HepG2 (cell line): Measurements from ENCODE around the gene CDHR5. TPM values are rescaled to one million over a fixed set of nuclear protein-coding genes. Genes with fewer than 3 reads are reported as not detected.
A peak's percentile ranks its signal among the peaks of the same experiment; 100 is the strongest.

Experiments
- ATAC-seq: fragments of 200-7000 bp; cut with Tn5 transposase; 3 replicates; pipeline ENCODE4 v1.9.1; 2020; ENCODE audit warnings: mild to moderate bottlenecking, moderate library complexity
- BruUV-seq: library from RNA; stranded (reverse); fragments of 400-500 nt; replicated peaks from 2 replicates; lab custom pipeline; 2021; lab: Mats Ljungman, UMichigan
- CTCF ChIA-PET: fragments of 300-600 bp; formaldehyde crosslinking; extraction: SDS; loops from one replicate; lab custom pipeline; 2021; ENCODE audit warnings: low total read pairs, inconsistent platforms, low intra/inter-chr PET ratio; lab: Yijun Ruan, JAX
- POLR2A ChIA-PET: fragments of 350-600 bp; sonication (Branson Sonifier 250); formaldehyde crosslinking; loops from one replicate; lab custom pipeline; 2020; ENCODE audit warnings: antibody characterized with exemption, inconsistent platforms; lab: Yijun Ruan, JAX
- DNase-seq: peaks from one replicate; pipeline ENCODE4 v3.0.0-alpha.2; 2015; ENCODE audit warnings: low spot score
- FAIRE-seq: peaks from 3 replicates; lab custom pipeline; 2011; peaks lifted over from hg19 to GRCh38; lab: Jason Lieb, UNC
- H2AFZ ChIP-seq: one replicate; pipeline ENCODE4 v1.6.1; 2011; ENCODE audit warnings: low read length, inconsistent platforms
- H3K27ac ChIP-seq: fragments of 300-600 bp; 3 replicates; pipeline ENCODE4 v1.8.0; 2011; ENCODE audit warnings: mixed run types, mild to moderate bottlenecking, mixed read lengths, low read length, inconsistent platforms; ENCODE audit not compliant: insufficient read depth; ENCODE audit errors: extremely low read length
- H3K27me3 ChIP-seq, 2 experiments: fragments of 200-600 bp in 1 of 2; 2 replicates in 1 of 2; 3 replicates in 1 of 2; pipeline versions ENCODE4 v1.6.0 to v1.8.0; 2011; ENCODE audit warnings: low read length in 2 of 2, mild to moderate bottlenecking in 2 of 2, moderate library complexity in 2 of 2, inconsistent platforms in 1 of 2; ENCODE audit not compliant: insufficient read depth in 2 of 2, control insufficient read depth in 1 of 2
- H3K36me3 ChIP-seq, 2 experiments: fragments of 200-600 bp in 1 of 2; replicated peaks in 1 of 2; 2 replicates in 1 of 2; 3 replicates in 1 of 2; pipeline versions ENCODE4 v1.5.1 to v1.8.0; 2011; ENCODE audit warnings: low read length in 2 of 2, inconsistent platforms in 1 of 2; ENCODE audit not compliant: insufficient read depth in 2 of 2, control insufficient read depth in 1 of 2
- H3K4me1 ChIP-seq: 2 replicates; pipeline ENCODE4 v1.5.1; 2012; ENCODE audit warnings: low read length, inconsistent platforms; ENCODE audit not compliant: insufficient read depth
- H3K4me2 ChIP-seq: 2 replicates; pipeline ENCODE4 v1.6.0; 2011; ENCODE audit warnings: low read depth, low read length, inconsistent platforms
- H3K4me3 ChIP-seq, 3 experiments: fragments of 200-600 bp in 1 of 3; sonication (generic), shearing (Covaris generic) in 1 of 3; replicated peaks in 1 of 3; 2 replicates each; pipeline ENCODE4 v1.5.1; 2011 to 2016; ENCODE audit warnings: low read length in 3 of 3, inconsistent platforms in 2 of 3, low read depth in 2 of 3, mild to moderate bottlenecking in 2 of 3, control low read depth in 1 of 3, mixed read lengths in 1 of 3; ENCODE audit not compliant: insufficient read depth in 1 of 3
- H3K79me2 ChIP-seq: one replicate; pipeline ENCODE4 v1.6.1; 2011; ENCODE audit warnings: low read length, inconsistent platforms; ENCODE audit not compliant: insufficient read depth
- H3K9ac ChIP-seq: 2 replicates; pipeline ENCODE4 v1.6.0; 2011; ENCODE audit warnings: mild to moderate bottlenecking, low read depth, low read length, inconsistent platforms; ENCODE audit not compliant: insufficient read depth
- H3K9me3 ChIP-seq: 2 replicates; pipeline ENCODE4 v1.5.1; 2012; ENCODE audit warnings: mild to moderate bottlenecking, low read length
- H4K20me1 ChIP-seq: 2 replicates; pipeline ENCODE4 v1.6.0; 2011; ENCODE audit warnings: inconsistent platforms, mild to moderate bottlenecking, low read length, moderate library complexity; ENCODE audit not compliant: insufficient read depth
- AGO2 ChIP-seq: fragments of 200-400 bp; formaldehyde crosslinking; optimal IDR thresholded peaks from 2 replicates; pipeline ENCODE3; 2017; ENCODE audit warnings: mild to moderate bottlenecking, low read depth, low read length, moderate library complexity
- AKAP8 ChIP-seq: sonication (generic); formaldehyde crosslinking; IDR thresholded peaks from 2 replicates; pipeline ENCODE4 v1.5.1; 2020; ENCODE audit warnings: mild to moderate bottlenecking, missing genetic modification reagents
- KLF13 ChIP-seq: sonication (generic); formaldehyde crosslinking; IDR thresholded peaks from 2 replicates; pipeline ENCODE4 v1.4.0; 2020; ENCODE audit warnings: mild to moderate bottlenecking, missing genetic modification reagents
- PCBP1 ChIP-seq: fragments of 200-400 bp; formaldehyde crosslinking; IDR thresholded peaks from 2 replicates; pipeline ENCODE4 v1.6.1; 2017; ENCODE audit warnings: mild to moderate bottlenecking, low read depth, low read length, borderline replicate concordance
- SIX1 ChIP-seq: sonication (generic); formaldehyde crosslinking; IDR thresholded peaks from 2 replicates; pipeline ENCODE4 v1.4.0; 2020; ENCODE audit warnings: missing genetic modification reagents, borderline replicate concordance
- SIX4 ChIP-seq: sonication (generic); formaldehyde crosslinking; IDR thresholded peaks from 2 replicates; pipeline ENCODE4 v1.4.0; 2020; ENCODE audit warnings: missing genetic modification reagents
- SNAI1 ChIP-seq: sonication (generic); formaldehyde crosslinking; IDR thresholded peaks from 2 replicates; pipeline ENCODE4 v1.5.0; 2020; ENCODE audit warnings: mild to moderate bottlenecking, missing genetic modification reagents, borderline replicate concordance
- WGBS: methylation state at CpG from one replicate; pipeline ENCODE4 v1.1.6; 2017; ENCODE audit warnings: low lambda C conversion rate; 5-methylcytosine and 5-hydroxymethylcytosine counted together
- in situ Hi-C: cut with HindIII; loops from 2 replicates; pipeline ENCODE4 v1.10.0; 2017; ENCODE audit warnings: low pct_unique_long_range_greater_than_20kb; ENCODE audit not compliant: extremely low pct_ligation_motif_present
- intact Hi-C: fragments of 100-400 bp; cut with micrococcal nuclease; formaldehyde crosslinking; loops from one replicate; pipeline ENCODE4 v1.10.0; 2022; ENCODE audit not compliant: unreplicated experiment
- polyA plus RNA-seq, 8 experiments: library from polyadenylated mRNA; depleted of rRNA in 3 of 8; stranded (reverse) in 7 of 8; unstranded in 1 of 8; fragments of >200 nt; fragmentation: Illumina TruSeq in 4 of 8; extraction: Trizol in 4 of 8; gene quantifications; 2 replicates each; pipeline versions ENCODE4 v1.2.1 to v1.2.3, GENCODE V29; 2011 to 2016; ENCODE audit warnings: low read depth in 4 of 8, missing spikeins in 1 of 8, mixed read lengths in 1 of 8; ENCODE audit not compliant: insufficient read depth in 1 of 8
- total RNA-seq, 5 experiments: library from RNA; depleted of rRNA; stranded (reverse); fragments of >200 nt; fragmentation: Illumina TruSeq; extraction: Trizol; gene quantifications; 2 replicates each; pipeline ENCODE4 v1.2.3, GENCODE V29; 2016; ENCODE audit warnings: low read depth in 1 of 5
- TF ChIP-seq, protein P1 (sequence below): IDR thresholded peaks from 2 replicates; pipeline ENCODE4 v1.6.1; 2016; ENCODE audit warnings: mild to moderate bottlenecking, missing biosample characterization, missing genetic modification reagents
- TF ChIP-seq, protein P2 (sequence below): sonication (generic); formaldehyde crosslinking; IDR thresholded peaks from 2 replicates; pipeline ENCODE4 v1.4.0; 2020; ENCODE audit warnings: mild to moderate bottlenecking, missing genetic modification reagents

CDHR5 gene
- total and polyA plus RNA-seq, 2 of the 13 experiments (the other 11 are each of a cell fraction or from before 2014, with no cell fraction given) = 0.46 to 0.71 TPM

DNA sequence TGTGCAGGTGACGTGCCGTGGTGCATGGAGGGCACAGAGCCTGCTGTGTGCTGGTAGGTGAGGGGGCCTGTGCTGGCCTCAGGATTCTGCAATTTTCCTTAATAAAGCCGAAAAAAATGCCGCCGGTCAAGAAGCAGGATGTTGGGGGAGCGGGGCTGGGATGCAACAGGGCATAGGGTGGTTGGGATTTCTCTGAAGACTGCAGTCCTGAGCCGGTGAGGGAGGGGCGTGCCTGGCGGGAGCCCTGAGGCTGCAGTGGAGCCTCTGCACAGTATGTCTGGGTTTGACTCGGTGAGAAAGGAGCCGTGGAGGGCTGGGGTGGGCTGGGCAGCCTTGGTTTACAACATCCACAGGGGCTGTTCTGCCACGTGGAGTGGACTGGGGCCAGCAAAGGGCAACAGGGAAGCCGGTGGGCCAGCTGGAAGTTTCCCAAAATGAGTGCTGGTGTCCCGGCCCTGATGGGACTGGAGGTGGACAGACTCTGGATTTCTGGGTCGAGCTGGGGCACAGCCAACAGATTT lies 1.3 kb downstream of the CDHR5 start:
- intact Hi-C loops = no loop called here
- BruUV-seq = no TSS peak
- Histone ChIP-seq H3K27ac (no peak overlapping the region), H3K4me2 (no peak overlapping the region), H3K4me1 (peaks cover 31% of the 10 kb centered on the region), H3K36me3 (0 out of 5 replicates have a peak, but pooled peaks cover 0 to 4% of the 10 kb centered on the region in 2 experiments), H2AFZ (no peak overlapping the region), H3K27me3 (no peaks in the 10 kb centered on the region), H4K20me1 (peaks cover 14% of the 10 kb centered on the region; the same call in 1 of the 2 replicates), H3K9me3 (no peaks in the 10 kb centered on the region), H3K4me3 (no peak overlapping the region), H3K9ac (no peak overlapping the region), H3K79me2 (no peaks in the 10 kb centered on the region)
- FAIRE-seq = no peak
- ATAC-seq = no peak
- ChIA-PET CTCF (no interaction called here), POLR2A (interaction anchor here (0.9 kb wide), 1 partner anchor 10 kb away, joined by 3 read pairs; no protein-coding TSS in a partner anchor)
- no peak for TF ChIP-seq SIX1 (CRISPR knock-in tag)
- no peak for TF ChIP-seq SIX4 (CRISPR knock-in tag)
- peak; percentile 18; the same call in 1 of the 2 replicates for TF ChIP-seq AKAP8
- TF ChIP-seq, protein P1, sequence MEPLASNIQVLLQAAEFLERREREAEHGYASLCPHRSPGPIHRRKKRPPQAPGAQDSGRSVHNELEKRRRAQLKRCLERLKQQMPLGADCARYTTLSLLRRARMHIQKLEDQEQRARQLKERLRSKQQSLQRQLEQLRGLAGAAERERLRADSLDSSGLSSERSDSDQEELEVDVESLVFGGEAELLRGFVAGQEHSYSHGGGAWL = no peak
- TF ChIP-seq AGO2 = peak; percentile 50
- TF ChIP-seq, protein P2, sequence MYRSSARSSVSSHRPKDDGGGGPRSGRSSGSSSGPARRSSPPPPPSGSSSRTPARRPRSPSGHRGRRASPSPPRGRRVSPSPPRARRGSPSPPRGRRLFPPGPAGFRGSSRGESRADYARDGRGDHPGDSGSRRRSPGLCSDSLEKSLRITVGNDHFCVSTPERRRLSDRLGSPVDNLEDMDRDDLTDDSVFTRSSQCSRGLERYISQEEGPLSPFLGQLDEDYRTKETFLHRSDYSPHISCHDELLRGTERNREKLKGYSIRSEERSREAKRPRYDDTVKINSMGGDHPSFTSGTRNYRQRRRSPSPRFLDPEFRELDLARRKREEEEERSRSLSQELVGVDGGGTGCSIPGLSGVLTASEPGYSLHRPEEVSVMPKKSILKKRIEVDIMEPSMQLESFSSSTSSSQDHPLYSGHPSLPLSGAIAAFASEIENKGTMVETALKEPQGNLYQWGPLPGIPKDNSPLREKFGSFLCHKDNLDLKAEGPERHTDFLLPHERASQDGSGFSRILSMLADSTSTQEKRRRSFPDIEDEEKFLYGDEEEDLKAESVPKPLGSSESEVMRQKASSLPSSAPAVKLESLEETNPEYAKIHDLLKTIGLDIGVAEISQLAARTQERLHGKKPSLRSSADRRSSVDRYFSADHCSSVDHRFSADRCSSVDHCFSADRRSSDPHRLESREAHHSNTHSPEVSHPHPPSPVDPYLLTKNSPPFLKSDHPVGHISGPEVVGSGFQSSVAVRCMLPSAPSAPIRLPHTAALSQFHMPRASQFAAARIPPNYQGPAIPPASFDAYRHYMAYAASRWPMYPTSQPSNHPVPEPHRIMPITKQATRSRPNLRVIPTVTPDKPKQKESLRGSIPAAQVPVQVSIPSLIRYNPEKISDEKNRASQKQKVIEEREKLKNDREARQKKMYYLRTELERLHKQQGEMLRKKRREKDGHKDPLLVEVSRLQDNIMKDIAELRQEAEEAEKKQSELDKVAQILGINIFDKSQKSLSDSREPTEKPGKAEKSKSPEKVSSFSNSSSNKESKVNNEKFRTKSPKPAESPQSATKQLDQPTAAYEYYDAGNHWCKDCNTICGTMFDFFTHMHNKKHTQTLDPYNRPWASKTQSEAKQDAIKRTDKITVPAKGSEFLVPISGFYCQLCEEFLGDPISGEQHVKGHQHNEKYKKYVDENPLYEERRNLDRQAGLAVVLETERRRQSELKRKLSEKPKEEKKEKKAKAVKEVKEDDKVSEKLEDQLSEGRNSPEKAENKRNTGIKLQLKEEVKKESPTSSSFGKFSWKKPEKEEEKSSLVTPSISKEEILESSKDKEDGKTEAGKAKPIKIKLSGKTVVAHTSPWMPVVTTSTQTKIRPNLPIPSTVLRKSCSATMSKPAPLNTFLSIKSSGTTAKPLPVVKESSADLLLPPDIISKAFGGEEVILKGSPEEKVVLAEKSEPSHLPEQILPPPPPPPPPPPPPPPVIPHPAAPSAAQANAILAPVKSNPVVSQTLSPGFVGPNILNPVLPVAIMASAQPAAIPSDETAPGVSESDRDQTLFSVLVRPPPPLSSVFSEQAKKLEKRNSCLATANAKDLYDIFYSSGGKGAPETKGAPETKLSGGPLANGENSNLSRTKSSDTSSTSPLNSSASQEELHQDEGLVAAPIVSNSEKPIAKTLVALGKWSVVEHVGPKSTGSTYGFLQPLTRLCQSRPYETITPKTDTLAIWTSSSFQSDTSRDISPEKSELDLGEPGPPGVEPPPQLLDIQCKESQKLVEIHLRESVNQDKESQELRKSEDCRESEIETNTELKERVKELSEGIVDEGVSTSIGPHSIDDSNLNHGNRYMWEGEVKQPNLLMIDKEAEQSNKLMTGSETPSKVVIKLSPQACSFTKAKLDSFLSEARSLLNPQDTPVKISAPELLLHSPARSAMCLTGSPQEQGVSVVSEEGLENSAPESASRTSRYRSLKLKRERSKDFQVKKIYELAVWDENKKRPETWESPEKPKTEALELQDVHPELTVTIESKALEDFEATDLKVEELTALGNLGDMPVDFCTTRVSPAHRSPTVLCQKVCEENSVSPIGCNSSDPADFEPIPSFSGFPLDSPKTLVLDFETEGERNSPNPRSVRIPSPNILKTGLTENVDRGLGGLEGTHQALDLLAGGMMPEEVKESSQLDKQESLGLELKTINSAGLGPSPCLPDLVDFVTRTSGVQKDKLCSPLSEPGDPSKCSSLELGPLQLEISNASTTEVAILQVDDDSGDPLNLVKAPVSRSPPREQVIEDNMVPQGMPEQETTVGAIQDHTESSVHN (CRISPR knock-in tag) = no peak
- no peak for TF ChIP-seq KLF13 (CRISPR knock-in tag)
- no peak for TF ChIP-seq PCBP1
- no peak for TF ChIP-seq SNAI1 (CRISPR knock-in tag)
- WGBS = 94% methylated on average over 14 of the region's 15 CpGs
- DNase-seq = no peak
- in situ Hi-C loops = loop anchor here (10.0 kb wide), 1 partner anchor 69 kb away; no protein-coding TSS in a partner anchor
